Stimulated activated CD4-positive, alpha-beta T cell treated with anti-CD3 and anti-CD28 coated beads, Interleukin-2, amount 100 ng/mL, for 24 hours (primary cell): ENCODE measurements around the gene CCL18.
"Not testable (repeated sequence)": the region's sequence is repeated elsewhere in the genome, so short reads cannot be mapped to it uniquely, and the experiment has no call there.

Source experiments
- DNase-seq, 2 donors: peaks; one replicate each; pipeline ENCODE4 v3.0.0-alpha.2; 2020

The CCL18 gene

DNA sequence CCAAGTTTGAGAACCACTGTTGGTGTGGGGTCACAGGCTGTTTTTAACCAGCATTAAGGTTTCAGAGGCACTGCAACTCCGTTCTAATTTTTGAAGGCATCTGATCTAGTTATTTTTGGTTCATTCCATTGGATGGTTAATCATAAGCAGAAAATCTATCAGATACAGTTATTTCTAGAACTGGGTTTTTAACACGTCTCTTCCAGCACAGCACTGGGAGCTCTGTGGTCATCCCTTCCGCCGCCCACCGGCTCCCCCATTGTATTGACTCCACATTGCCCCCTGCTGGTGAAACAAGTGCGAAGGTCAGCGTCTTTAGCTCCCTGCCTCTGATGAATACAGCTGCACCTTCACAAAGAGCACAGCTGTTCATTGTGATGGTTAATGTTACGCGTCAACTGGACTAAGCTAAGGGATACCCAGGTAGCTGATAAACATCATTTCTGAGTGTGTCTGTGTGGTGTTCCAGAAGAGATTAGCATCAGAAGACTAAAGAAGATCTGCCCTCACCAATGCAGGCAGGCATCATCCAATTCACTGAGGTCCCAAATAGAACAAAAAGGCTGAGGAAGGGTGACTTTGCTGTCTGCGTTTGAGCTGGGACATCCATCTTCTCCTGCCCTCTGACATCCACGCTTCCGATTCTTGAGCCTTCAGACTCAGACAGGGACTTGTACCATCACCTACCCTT lies 8.5 kb downstream of the CCL18 start:
- peak; percentile 78 for DNase-seq

DNA sequence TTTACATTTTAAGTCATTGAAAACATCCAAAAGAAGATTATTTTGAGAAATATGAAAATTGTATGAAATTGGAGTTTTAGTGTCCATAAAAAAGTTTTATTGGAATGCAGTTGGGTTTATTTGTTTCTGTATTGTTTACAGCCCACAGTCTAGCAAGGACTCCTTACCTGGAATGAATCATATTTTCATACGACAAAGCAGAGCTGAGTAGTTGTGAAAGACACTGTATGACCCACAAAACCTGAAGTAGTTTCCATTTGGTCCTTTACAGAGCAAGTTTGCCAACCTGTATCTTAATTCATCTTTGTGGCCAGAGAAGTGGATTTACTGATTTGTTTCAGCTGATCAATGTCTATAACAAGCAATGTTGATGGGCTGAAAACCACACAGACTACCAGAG lies 10.3 kb downstream of the CCL18 start:
- no peak for DNase-seq

DNA sequence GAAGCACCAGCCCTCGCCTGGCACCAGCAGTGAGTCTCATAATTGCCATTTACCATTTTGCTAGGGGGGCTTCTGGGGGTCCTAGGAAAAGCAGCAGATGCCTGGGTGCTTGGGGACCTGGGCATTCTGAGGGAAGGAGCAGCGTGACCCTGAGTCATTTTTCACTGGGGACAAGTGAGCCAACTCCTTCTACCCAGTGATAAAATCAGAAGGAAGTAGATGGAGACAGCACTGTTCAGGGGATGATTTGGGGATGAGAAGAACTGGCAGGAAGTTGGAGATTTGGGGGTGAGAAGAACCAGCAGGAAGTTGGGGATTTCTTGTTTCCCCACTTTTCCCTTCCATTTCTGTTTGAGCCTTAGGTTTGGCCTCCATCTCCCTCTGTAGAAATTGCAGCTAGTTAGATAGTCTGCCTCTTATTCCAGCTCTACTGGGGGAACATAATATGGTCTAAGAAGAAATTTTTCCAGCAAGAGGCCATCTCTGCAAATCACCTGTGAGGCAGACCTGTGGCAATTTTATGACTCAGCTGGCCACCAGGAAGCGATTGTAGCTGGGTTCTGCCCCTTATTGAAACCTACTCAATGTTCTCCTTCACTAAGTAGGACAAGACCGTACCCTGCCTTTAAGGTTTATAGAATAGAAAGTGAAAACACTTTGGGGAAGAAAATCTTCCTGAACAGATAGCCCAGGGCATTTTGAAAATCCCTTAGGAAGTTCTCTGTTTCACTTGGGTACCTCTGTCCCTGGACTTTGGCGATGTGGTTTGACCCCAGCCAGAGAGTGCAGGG lies 17.8 kb downstream of the CCL18 start:
- DNase-seq: not testable (repeated sequence)

DNA sequence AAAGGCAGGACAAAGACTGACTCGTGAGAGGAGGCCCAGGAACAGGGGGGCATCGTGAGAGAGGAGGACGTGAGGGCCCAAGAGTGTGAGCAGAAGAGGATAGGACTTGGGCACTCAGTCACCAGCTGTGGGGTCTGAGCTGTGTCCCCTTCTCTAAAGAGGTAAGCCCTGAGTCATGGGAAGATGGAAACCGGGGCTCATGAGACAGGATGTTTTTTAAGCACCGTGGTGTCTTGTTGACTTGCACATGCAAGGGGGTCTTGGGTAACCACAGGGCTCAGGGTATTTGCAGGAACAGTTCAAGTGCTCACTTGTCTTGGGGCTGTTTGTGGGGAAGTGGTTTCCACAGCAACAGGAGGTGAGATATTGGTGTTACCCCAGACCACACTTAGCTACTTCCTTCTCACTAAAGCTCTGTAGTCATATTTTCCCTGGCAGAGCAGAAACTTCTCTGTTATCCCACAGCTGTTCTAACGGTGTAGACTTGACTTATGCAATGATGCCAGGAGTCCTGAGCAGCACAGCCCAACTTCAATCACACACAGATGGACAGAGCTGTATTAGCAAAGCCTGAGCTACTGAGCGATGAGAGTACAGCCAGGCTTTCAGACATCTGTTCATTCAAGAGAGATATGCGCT lies 18.5 kb downstream of the CCL18 start:
- peak; percentile 32 to 37 for DNase-seq

GRCh38 chr17:36083691-36084090 lies 19.6 kb downstream of the CCL18 start:
- not testable (repeated sequence) for DNase-seq

GRCh38 chr17:36085765-36086164 lies 21.7 kb downstream of the CCL18 start:
- DNase-seq: no peak

DNA sequence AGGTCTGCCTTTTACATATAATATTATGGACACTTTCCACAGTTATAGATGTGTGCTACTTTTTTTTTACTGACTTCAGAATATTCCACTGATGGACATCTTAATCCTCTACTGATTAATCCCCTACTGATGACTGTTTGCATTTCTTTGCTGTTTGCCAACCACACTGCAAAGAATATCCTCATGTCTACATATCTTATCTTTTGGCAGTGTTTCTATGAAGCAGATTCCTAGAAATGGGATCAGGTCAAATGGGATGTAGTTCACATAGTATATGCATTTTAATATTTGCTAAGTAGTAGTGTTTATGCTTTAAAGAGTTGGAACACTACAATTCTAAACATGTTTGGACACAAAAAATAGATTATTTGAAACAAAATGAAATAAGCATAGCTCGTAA lies 22.7 kb downstream of the CCL18 start:
- DNase-seq: no peak

GRCh38 chr17:36087471-36087870 lies 23.4 kb downstream of the CCL18 start:
- DNase-seq: not testable (repeated sequence)

- DNase-seq: not testable (repeated sequence)
Observed at GRCh38 chr17:36087897-36088572, 24.0 kb downstream of the CCL18 start.

DNA sequence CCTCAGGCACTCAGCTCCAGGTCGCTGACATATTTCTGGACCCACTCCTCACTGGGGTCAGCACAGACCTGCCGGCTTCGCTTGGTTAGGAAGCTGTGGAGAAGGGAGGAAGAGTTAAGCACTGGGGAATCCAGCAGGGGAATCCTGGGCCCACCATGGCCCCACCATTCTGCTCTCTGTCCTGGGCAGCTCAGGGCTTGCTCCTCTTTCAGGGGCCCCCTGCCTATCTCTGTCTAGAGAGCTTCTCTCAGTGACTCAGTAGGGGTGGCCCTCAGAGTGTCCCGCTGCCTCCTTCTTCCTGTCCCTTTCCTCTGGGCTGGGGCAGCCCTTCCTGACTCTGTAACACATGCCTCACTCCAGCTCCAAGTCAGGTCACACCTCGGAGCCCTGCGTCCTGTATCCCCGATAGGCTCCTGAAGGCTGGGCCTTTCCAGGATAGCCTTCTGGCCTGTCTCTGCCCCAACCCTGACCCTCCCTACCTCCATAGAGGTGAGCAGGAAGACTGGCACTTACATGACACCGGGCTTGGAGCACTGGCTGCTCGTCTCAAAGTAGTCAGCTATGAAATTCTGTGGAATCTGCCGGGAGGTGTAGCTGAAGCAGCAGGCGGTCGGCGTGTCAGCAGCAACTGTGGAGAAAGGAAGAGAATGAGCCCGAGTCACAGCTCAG lies 24.7 kb downstream of the CCL18 start:
- DNase-seq: no peak

DNA sequence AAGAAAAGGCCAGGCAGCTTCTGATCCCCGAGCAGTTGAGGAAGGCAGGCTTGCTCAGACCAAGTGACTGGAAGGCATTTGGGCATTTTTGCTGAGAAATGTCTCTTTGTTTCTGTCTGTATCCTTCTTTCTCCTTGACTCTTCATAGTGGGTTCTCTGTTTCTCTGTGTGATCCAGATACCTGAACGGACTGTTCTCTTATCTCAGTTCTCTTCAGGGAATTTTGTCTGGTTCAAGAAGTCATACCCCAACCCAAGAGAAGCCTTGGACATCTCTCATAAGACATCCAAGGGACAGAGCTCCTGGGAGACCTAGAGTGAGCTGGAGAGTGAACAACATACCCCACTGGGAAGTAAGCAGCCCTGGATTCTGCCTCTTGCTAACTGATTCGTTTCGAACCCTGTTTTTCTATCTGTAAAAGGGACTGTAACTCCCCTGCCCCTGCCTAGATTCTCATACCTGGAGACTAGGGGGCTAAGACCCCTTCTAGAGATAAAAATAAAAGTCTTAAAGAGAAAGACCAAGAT lies 25.3 kb downstream of the CCL18 start:
- DNase-seq: no peak

GRCh38 chr17:36089888-36090836 lies 26.1 kb downstream of the CCL18 start, which contains the start of gene CCL3:
CCL3 (minus strand) TSS chr17:36090143; CDS start chr17:36090058, 85 bp downstream.
- DNase-seq: peak; percentile 42

- peak; percentile 43 to 45 for DNase-seq
Observed at GRCh38 chr17:36092230-36092629, 28.2 kb downstream of the CCL18 start.

- DNase-seq: not testable (repeated sequence)
Observed at GRCh38 chr17:36092715-36093114, 28.6 kb downstream of the CCL18 start.

DNA sequence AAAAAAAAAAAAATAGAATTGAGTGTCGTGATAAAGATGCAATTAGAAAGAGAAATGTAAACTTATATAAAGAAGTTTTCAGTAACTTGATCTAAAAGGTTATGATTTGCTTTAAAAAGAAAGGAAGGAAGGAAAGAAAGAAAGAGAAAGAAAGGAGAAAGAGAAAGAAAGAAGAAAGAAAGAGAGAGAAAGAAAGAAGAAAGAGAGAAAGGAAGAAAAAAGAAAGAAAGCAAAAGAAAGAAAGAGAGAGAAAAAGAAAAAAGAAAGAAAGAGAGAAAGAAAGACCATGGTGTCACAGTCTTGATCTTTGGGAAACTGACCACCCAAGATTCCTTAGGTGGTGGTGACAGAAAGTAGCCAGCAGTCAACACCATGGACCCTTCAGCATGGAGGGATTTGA lies 30.2 kb downstream of the CCL18 start:
- DNase-seq: no peak

GRCh38 chr17:36094746-36095145 lies 30.7 kb downstream of the CCL18 start:
- DNase-seq: no peak

DNA sequence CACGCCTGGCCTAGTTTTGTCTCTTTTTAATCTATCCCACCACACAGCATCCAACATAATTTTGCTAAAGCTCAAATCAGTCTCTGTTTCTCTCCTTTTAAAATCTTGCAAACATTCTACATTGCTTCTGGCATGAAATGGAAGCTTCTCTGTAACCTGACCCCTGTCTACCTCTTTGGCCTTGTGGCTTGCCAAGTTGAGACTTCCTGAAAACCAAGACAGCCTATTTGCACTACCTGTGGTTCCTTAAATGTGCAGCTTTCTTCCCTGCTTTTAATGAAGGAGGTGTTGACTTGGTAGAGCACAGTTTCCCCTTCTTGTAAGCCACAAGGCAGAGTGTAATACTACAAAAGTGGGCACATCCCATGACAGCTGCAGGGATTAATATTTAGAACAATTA lies 31.9 kb downstream of the CCL18 start:
- no peak for DNase-seq

DNA sequence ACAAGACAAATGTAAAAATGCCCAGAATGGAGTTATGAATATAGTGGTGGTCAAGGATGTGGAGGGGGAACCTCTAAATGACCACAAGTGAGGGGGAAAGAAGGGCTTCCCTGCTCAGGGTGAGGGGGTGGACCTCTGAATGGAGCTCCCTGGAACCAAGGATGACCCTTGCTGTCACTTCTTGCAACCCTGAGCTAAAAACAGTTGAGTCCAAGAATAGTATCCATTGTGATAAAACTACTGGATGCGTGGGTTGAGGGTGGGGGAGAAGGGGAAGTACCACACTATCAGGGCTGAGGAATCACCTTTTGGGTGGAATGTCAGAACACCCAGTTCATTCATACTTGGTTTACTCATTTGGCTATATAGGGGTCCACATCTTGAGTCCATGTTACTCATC lies 34.9 kb downstream of the CCL18 start:
- DNase-seq: not testable (repeated sequence)

DNA sequence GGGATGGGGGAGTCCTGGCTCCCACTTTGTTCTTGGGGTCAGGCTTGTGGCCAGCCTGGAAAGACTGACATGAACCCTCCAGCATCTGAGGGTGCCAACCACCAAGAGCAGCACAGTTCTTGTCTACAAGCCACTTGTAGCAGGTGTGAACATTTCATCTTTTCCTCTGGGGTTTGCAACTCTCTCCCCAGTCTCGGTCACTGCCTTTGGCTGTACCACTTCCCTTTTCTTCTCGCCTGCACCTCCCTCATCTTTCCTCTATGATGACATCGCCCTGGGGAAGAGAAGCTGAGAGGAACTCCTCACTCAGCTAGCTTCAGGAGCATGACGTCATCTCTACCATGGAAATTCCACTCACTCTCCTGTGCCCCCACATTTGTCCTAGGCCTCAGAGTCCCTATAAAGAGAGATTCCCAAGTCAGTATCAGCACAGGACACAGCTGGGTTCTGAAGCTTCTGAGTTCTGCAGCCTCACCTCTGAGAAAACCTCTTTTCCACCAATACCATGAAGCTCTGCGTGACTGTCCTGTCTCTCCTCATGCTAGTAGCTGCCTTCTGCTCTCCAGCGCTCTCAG lies 39.4 kb downstream of the CCL18 start, which contains the start of gene CCL4:
CCL4 (plus strand) TSS at position 427 of the 575 bp plus-strand sequence; CDS start at position 506, 79 bp downstream.
- DNase-seq: peak in 1 of 2 donors; percentile 31

DNA sequence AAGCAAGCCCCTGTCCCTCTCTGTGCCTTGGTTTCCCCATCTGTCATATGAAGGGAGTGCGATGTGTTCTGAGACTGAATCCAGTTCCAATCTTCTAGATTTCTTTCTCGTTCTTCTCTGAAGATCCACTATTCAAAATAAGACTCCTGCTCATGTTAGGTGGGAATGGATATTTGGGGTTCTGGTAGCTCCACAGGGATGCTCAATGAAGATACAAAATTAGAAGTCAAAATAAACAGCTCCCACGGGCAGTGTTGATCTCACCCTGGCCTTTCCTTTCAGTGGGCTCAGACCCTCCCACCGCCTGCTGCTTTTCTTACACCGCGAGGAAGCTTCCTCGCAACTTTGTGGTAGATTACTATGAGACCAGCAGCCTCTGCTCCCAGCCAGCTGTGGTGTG lies 40.2 kb downstream of the CCL18 start:
- not testable (repeated sequence) for DNase-seq
